NCI-H2081 treated with DMSO at 0.1 percent for 48 hours (cell line): ENCODE measurements around the gene TNF.

Experiments
- DNase-seq: peaks from one replicate; lab custom pipeline; 2025; lab: John Stamatoyannopoulos, UW

The TNF gene

GRCh38 chr6:31573239-31574105, 1.9 kb upstream of the TNF start:
- DNase-seq = no peak

GRCh38 chr6:31574106-31575061, 981 bp upstream of the TNF start:
- no peak for DNase-seq

- DNase-seq = no peak
These were observed 754 bp downstream of the TNF start for GRCh38 chr6:31575952-31576685.

- DNase-seq = no peak
These were observed 1.7 kb downstream of the TNF start for GRCh38 chr6:31576897-31577578.

- DNase-seq = no peak
These were observed 2.2 kb downstream of the TNF start for GRCh38 chr6:31577579-31577966.

GRCh38 chr6:31578184-31579118, 3.1 kb downstream of the TNF start:
- no peak for DNase-seq

- DNase-seq = no peak
These were observed 3.7 kb downstream of the TNF start for GRCh38 chr6:31579119-31579505.

GRCh38 chr6:31579546-31580437, 4.4 kb downstream of the TNF start:
- no peak for DNase-seq

- no peak for DNase-seq
These were observed 5.0 kb downstream of the TNF start for GRCh38 chr6:31580438-31580740.

- DNase-seq = peak; percentile 9
These were observed 5.6 kb downstream of the TNF start for GRCh38 chr6:31580807-31581433.

- no peak for DNase-seq
These were observed 6.3 kb downstream of the TNF start for GRCh38 chr6:31581434-31582229.

GRCh38 chr6:31582230-31582643, 6.9 kb downstream of the TNF start, which contains the start of gene LTB:
LTB (minus strand) TSS chr6:31582424; CDS start chr6:31582417, 7 bp downstream.
- no peak for DNase-seq

- DNase-seq = no peak
These were observed 10.1 kb downstream of the TNF start for GRCh38 chr6:31585491-31585890.

- no peak for DNase-seq
These were observed 10.6 kb downstream of the TNF start, which contains the start of gene LST1 for GRCh38 chr6:31586008-31586407. LST1 (plus strand) TSS chr6:31586277; CDS start chr6:31587300, 1,023 bp downstream.

GRCh38 chr6:31586599-31587281, 11.4 kb downstream of the TNF start:
- DNase-seq = no peak

GRCh38 chr6:31587791-31588777, 12.7 kb downstream of the TNF start:
- DNase-seq = no peak
